H1 (cell line): Measurements from ENCODE around the gene TGM2.

ENCODE experiments used
- CEBPB ChIP-seq: IDR thresholded peaks from 2 replicates; pipeline ENCODE4 v1.6.1; 2012; ENCODE audit warnings: low read depth, low read length
- CHD1 ChIP-seq: IDR thresholded peaks from 2 replicates; pipeline ENCODE4 v1.6.1; 2012; ENCODE audit warnings: low read depth, low read length, improper control_type of control experiment
- CTBP2 ChIP-seq: IDR thresholded peaks from 2 replicates; pipeline ENCODE4 v1.7.0; 2011; ENCODE audit warnings: borderline replicate concordance, mild to moderate bottlenecking, moderate library complexity, mixed read lengths, low read length; ENCODE audit not compliant: insufficient read depth, insufficient read length
- FOSL1 ChIP-seq: IDR thresholded peaks from 2 replicates; pipeline ENCODE4 v1.6.1; 2011; ENCODE audit warnings: mild to moderate bottlenecking, low read depth, low read length, moderate library complexity; ENCODE audit not compliant: insufficient read depth
- POLR2AphosphoS5 ChIP-seq: IDR thresholded peaks from 2 replicates; pipeline ENCODE4 v1.6.1; 2011; ENCODE audit warnings: low read depth, low read length
- RFX5 ChIP-seq: IDR thresholded peaks from 2 replicates; pipeline ENCODE4 v1.6.1; 2011; ENCODE audit warnings: low read depth, low read length, improper control_type of control experiment, borderline replicate concordance
- SIX5 ChIP-seq: IDR thresholded peaks from 2 replicates; pipeline ENCODE4 v1.6.1; 2011; ENCODE audit warnings: mild to moderate bottlenecking, low read depth, low read length
- SRF ChIP-seq: IDR thresholded peaks from 2 replicates; pipeline ENCODE4 v1.6.1; 2011; ENCODE audit warnings: mild to moderate bottlenecking, low read depth, low read length, moderate library complexity
- TF ChIP-seq, protein P1 (sequence below), 3 experiments: IDR thresholded peaks; 1 replicate in 2 of 3; 2 replicates in 1 of 3; pipeline versions ENCODE4 v1.5.1 to v1.6.1; 2011; ENCODE audit warnings: low read length in 3 of 3, mild to moderate bottlenecking in 3 of 3, inconsistent platforms in 2 of 3, low read depth in 1 of 3, moderate library complexity in 1 of 3; ENCODE audit not compliant: insufficient read depth in 1 of 3; ENCODE audit errors: control extremely low read depth in 1 of 3

GRCh38 chr20:38156888-38157634 is 8.0 kb downstream of the TGM2 start:
- TF ChIP-seq RFX5 (no peak), CTBP2 (no peak), CHD1 (no peak), POLR2AphosphoS5 (no peak), CEBPB (no peak), FOSL1 (no peak), SRF (no peak), SIX5 (no peak)
- TF ChIP-seq, protein P1, sequence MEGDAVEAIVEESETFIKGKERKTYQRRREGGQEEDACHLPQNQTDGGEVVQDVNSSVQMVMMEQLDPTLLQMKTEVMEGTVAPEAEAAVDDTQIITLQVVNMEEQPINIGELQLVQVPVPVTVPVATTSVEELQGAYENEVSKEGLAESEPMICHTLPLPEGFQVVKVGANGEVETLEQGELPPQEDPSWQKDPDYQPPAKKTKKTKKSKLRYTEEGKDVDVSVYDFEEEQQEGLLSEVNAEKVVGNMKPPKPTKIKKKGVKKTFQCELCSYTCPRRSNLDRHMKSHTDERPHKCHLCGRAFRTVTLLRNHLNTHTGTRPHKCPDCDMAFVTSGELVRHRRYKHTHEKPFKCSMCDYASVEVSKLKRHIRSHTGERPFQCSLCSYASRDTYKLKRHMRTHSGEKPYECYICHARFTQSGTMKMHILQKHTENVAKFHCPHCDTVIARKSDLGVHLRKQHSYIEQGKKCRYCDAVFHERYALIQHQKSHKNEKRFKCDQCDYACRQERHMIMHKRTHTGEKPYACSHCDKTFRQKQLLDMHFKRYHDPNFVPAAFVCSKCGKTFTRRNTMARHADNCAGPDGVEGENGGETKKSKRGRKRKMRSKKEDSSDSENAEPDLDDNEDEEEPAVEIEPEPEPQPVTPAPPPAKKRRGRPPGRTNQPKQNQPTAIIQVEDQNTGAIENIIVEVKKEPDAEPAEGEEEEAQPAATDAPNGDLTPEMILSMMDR (IDR thresholded peaks at IDR 0.05; ENCODE audit: control extremely low read depth in 1 of 3, insufficient read depth in 1 of 3, low read depth in 1 of 3, low read length in 3 of 3) = no peak
